SK-N-SH treated with all-trans-retinoic acid at 6 μM for 48 hours (cell line): ENCODE measurements around the gene MAPKAPK5.

Experiments used
- ATAC-seq: fragments of 200-7000 bp; cut with Tn5 transposase; 3 replicates; pipeline ENCODE4 v1.9.1; 2020; ENCODE audit warnings: mild to moderate bottlenecking, moderate library complexity
- ARNTL ChIP-seq: fragments of 450-650 bp; formaldehyde crosslinking; IDR thresholded peaks from 2 replicates; pipeline ENCODE4 v1.5.0; 2020; ENCODE audit warnings: low read depth, mild to moderate bottlenecking, moderate library complexity, borderline replicate concordance
- BACH2 ChIP-seq: fragments of 250-450 bp; sonication (Bioruptor Pico); IDR thresholded peaks from 2 replicates; pipeline ENCODE4 v1.9.0; 2021; ENCODE audit warnings: mild to moderate bottlenecking, borderline replicate concordance
- CREB5 ChIP-seq: fragments of 250-450 bp; sonication (Bioruptor Pico); IDR thresholded peaks from 2 replicates; pipeline ENCODE4 v1.5.1; 2020; ENCODE audit warnings: low read depth, mild to moderate bottlenecking, moderate library complexity
- CSDC2 ChIP-seq: fragments of 250-450 bp; sonication (Bioruptor Pico); IDR thresholded peaks from 2 replicates; pipeline ENCODE4 v1.5.0; 2020; ENCODE audit warnings: mild to moderate bottlenecking, moderate library complexity
- CSRNP3 ChIP-seq: fragments of 250-450 bp; sonication (Bioruptor Pico); IDR thresholded peaks from 2 replicates; pipeline ENCODE4 v1.5.1; 2021; ENCODE audit warnings: mild to moderate bottlenecking, moderate library complexity
- ESRRG ChIP-seq: fragments of 250-450 bp; sonication (Bioruptor Pico); IDR thresholded peaks from 2 replicates; pipeline ENCODE4 v1.6.1; 2021; ENCODE audit warnings: mild to moderate bottlenecking
- GLIS3 ChIP-seq: fragments of 250-450 bp; sonication (Bioruptor Pico); IDR thresholded peaks from 2 replicates; pipeline ENCODE4 v1.5.0; 2020; ENCODE audit warnings: mild to moderate bottlenecking, moderate library complexity
- ISL1 ChIP-seq: fragments of 250-450 bp; sonication (Bioruptor Pico); IDR thresholded peaks from 2 replicates; pipeline ENCODE4 v2.1.2; 2022; ENCODE audit warnings: mild to moderate bottlenecking, moderate library complexity
- OSR1 ChIP-seq: fragments of 250-450 bp; sonication (Bioruptor Pico); IDR thresholded peaks from 2 replicates; pipeline ENCODE4 v1.8.0; 2022; ENCODE audit warnings: moderate library complexity, mild to moderate bottlenecking, inconsistent platforms
- POU6F1 ChIP-seq: fragments of 250-450 bp; sonication (Bioruptor Pico); IDR thresholded peaks from 2 replicates; pipeline ENCODE4 v1.8.0; 2021; ENCODE audit warnings: low read depth, mild to moderate bottlenecking, moderate library complexity, borderline replicate concordance
- PPARA ChIP-seq: fragments of 250-450 bp; sonication (Bioruptor Pico); IDR thresholded peaks from 2 replicates; pipeline ENCODE4 v1.5.0; 2020; ENCODE audit warnings: mild to moderate bottlenecking, borderline replicate concordance
- RARB ChIP-seq: fragments of 250-450 bp; sonication (Bioruptor Pico); IDR thresholded peaks from 2 replicates; pipeline ENCODE4 v1.8.0; 2021; ENCODE audit warnings: mild to moderate bottlenecking, moderate library complexity
- SNAI2 ChIP-seq: fragments of 250-450 bp; sonication (Bioruptor Pico); IDR thresholded peaks from 2 replicates; pipeline ENCODE4 v1.5.0; 2020; ENCODE audit warnings: mild to moderate bottlenecking, moderate library complexity
- TCF4 ChIP-seq: fragments of 250-450 bp; sonication (Bioruptor Pico); IDR thresholded peaks from 2 replicates; pipeline ENCODE4 v1.8.0; 2021; ENCODE audit warnings: mild to moderate bottlenecking, moderate library complexity, borderline replicate concordance
- TOX ChIP-seq: fragments of 250-450 bp; sonication (Bioruptor Pico); IDR thresholded peaks from 2 replicates; pipeline ENCODE4 v1.8.0; 2021; ENCODE audit warnings: mild to moderate bottlenecking, moderate library complexity, borderline replicate concordance
- TSHZ2 ChIP-seq: fragments of 250-450 bp; sonication (Bioruptor Pico); IDR thresholded peaks from 2 replicates; pipeline ENCODE4 v1.5.0; 2020; ENCODE audit warnings: mild to moderate bottlenecking, moderate library complexity
- ZC3H10 ChIP-seq: fragments of 250-450 bp; sonication (Bioruptor Pico); IDR thresholded peaks from 2 replicates; pipeline ENCODE4 v1.5.1; 2021; ENCODE audit warnings: mild to moderate bottlenecking, moderate library complexity
- ZFP3 ChIP-seq: fragments of 250-450 bp; sonication (Bioruptor Pico); IDR thresholded peaks from 2 replicates; pipeline ENCODE4 v1.5.0; 2020; ENCODE audit warnings: mild to moderate bottlenecking, moderate library complexity
- ZFP30 ChIP-seq: fragments of 450-650 bp; formaldehyde crosslinking; IDR thresholded peaks from 2 replicates; pipeline ENCODE4 v1.5.0; 2022; ENCODE audit warnings: mild to moderate bottlenecking, moderate library complexity
- ZNF565 ChIP-seq: fragments of 450-650 bp; formaldehyde crosslinking; conservative IDR thresholded peaks from 2 replicates; pipeline ENCODE4 v1.5.0; 2020; ENCODE audit warnings: low read depth, mild to moderate bottlenecking, moderate library complexity
- ZNF70 ChIP-seq: fragments of 450-650 bp; formaldehyde crosslinking; IDR thresholded peaks from 2 replicates; pipeline ENCODE4 v1.5.0; 2020; ENCODE audit warnings: mild to moderate bottlenecking, moderate library complexity
- ZNF8 ChIP-seq: fragments of 450-650 bp; formaldehyde crosslinking; IDR thresholded peaks from 2 replicates; pipeline ENCODE4 v1.5.0; 2020; ENCODE audit warnings: mild to moderate bottlenecking, moderate library complexity

Gene MAPKAPK5

GRCh38 chr12:111886662-111887545, 44.9 kb downstream of the MAPKAPK5 start:
- no peak for ATAC-seq
- TF ChIP-seq CSDC2 (CRISPR knock-in tag) (no peak), TCF4 (CRISPR knock-in tag) (no peak), CREB5 (CRISPR knock-in tag) (no peak), PPARA (no peak), GLIS3 (no peak), ZNF8 (no peak), CSRNP3 (CRISPR knock-in tag) (no peak), POU6F1 (no peak), ARNTL (CRISPR knock-in tag) (no peak), ZFP3 (CRISPR knock-in tag) (no peak), ISL1 (no peak), ESRRG (CRISPR knock-in tag) (no peak), RARB (CRISPR knock-in tag) (no peak), ZFP30 (CRISPR knock-in tag) (no peak), ZNF70 (CRISPR knock-in tag) (no peak), TSHZ2 (no peak), SNAI2 (CRISPR knock-in tag) (no peak), ZC3H10 (no peak), TOX (CRISPR knock-in tag) (no peak), OSR1 (CRISPR knock-in tag) (no peak)

- TF ChIP-seq TCF4 (CRISPR knock-in tag) = no peak
- no peak for TF ChIP-seq OSR1 (CRISPR knock-in tag)
- TF ChIP-seq, all 23 proteins: peak for 0
- no peak for ATAC-seq
Observed at GRCh38 chr12:111887926-111888745, 46.1 kb downstream of the MAPKAPK5 start.

- ATAC-seq = no peak
- TF ChIP-seq CSRNP3 (CRISPR knock-in tag) (no peak), ZNF70 (CRISPR knock-in tag) (no peak), ZFP30 (CRISPR knock-in tag) (no peak), BACH2 (CRISPR knock-in tag) (no peak), CREB5 (CRISPR knock-in tag) (no peak), ZNF565 (CRISPR knock-in tag) (no peak), CSDC2 (CRISPR knock-in tag) (no peak), ISL1 (no peak), POU6F1 (no peak), RARB (CRISPR knock-in tag) (no peak)
Observed at GRCh38 chr12:111893287-111893686, 51.3 kb downstream of the MAPKAPK5 start.
